Glutamatergic neuron (in vitro differentiated cells): ENCODE data around the gene ABCA1. TPM values are rescaled to one million over a fixed set of nuclear protein-coding genes. Genes with fewer than 3 reads are reported as not detected.

Experiments used
- DNase-seq: peaks from one replicate; pipeline ENCODE4 v3.0.0; 2022
- H3K27ac Mint-ChIP-seq: one replicate; pipeline ENCODE4 v1.8.0; 2020; ENCODE audit warnings: mild to moderate bottlenecking, mixed read lengths, inconsistent platforms; ENCODE audit not compliant: unreplicated experiment
- H3K27me3 Mint-ChIP-seq: one replicate; pipeline ENCODE4 v1.8.0; 2020; ENCODE audit warnings: mild to moderate bottlenecking, moderate library complexity, mixed read lengths, inconsistent platforms; ENCODE audit not compliant: unreplicated experiment
- H3K36me3 Mint-ChIP-seq: one replicate; pipeline ENCODE4 v1.8.0; 2020; ENCODE audit warnings: mild to moderate bottlenecking, mixed read lengths, inconsistent platforms; ENCODE audit not compliant: unreplicated experiment
- H3K4me1 Mint-ChIP-seq: one replicate; pipeline ENCODE4 v1.8.0; 2020; ENCODE audit warnings: mild to moderate bottlenecking, low read depth, mixed read lengths, inconsistent platforms; ENCODE audit not compliant: unreplicated experiment
- H3K4me3 Mint-ChIP-seq: one replicate; pipeline ENCODE4 v1.8.0; 2020; ENCODE audit warnings: mild to moderate bottlenecking, mixed read lengths, inconsistent platforms; ENCODE audit not compliant: unreplicated experiment
- H3K9me3 Mint-ChIP-seq: one replicate; pipeline ENCODE4 v1.8.0; 2020; ENCODE audit warnings: mild to moderate bottlenecking, moderate library complexity, mixed read lengths, inconsistent platforms; ENCODE audit not compliant: unreplicated experiment
- total RNA-seq: library from RNA; stranded (reverse); fragmentation: NEBNext Ultra II Directional; extraction: Animal tissue kit (Norgen Biotek cat#: 25700); gene quantifications from one replicate; pipeline ENCODE4 v1.2.1, GENCODE V29; 2021; ENCODE audit not compliant: unreplicated experiment
- TF ChIP-seq, protein P1 (sequence below): fragments of 200-600 bp; sonication (generic); IDR thresholded peaks from one replicate; pipeline ENCODE4 v1.5.0; 2021; ENCODE audit not compliant: partially characterized antibody, unreplicated experiment

The ABCA1 gene
- total RNA-seq, 1 donor from 2014 or later = 146 TPM

DNA sequence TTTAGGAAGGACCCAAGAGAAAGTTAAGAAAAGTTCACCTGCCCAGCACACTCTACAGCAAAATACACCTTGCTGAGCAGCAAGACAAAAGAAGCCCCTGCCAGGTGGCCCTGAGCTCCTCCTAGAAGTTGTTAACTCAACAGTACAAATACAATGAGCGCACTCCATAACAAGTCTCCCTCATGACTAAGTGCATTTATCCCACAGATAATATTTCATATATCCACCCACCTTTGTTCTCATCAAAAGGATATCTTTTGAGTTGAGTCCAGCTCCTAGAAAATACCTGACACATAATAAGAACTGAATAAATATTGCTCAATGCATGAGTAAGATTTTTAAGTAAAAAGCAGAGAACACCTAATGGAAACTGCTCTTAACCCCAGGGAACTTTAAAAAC, 73.3 kb downstream of the ABCA1 start:
- Mint-ChIP-seq H3K27me3 (peaks cover 7% of the 10 kb centered on the region), H3K4me3 (no peak overlapping the region), H3K27ac (no peak overlapping the region), H3K9me3 (peaks cover 4% of the 10 kb centered on the region), H3K4me1 (peaks cover 22% of the 10 kb centered on the region), H3K36me3 (no peaks in the 10 kb centered on the region)
- DNase-seq = no peak
- TF ChIP-seq, protein P1, sequence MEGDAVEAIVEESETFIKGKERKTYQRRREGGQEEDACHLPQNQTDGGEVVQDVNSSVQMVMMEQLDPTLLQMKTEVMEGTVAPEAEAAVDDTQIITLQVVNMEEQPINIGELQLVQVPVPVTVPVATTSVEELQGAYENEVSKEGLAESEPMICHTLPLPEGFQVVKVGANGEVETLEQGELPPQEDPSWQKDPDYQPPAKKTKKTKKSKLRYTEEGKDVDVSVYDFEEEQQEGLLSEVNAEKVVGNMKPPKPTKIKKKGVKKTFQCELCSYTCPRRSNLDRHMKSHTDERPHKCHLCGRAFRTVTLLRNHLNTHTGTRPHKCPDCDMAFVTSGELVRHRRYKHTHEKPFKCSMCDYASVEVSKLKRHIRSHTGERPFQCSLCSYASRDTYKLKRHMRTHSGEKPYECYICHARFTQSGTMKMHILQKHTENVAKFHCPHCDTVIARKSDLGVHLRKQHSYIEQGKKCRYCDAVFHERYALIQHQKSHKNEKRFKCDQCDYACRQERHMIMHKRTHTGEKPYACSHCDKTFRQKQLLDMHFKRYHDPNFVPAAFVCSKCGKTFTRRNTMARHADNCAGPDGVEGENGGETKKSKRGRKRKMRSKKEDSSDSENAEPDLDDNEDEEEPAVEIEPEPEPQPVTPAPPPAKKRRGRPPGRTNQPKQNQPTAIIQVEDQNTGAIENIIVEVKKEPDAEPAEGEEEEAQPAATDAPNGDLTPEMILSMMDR = no peak

DNA sequence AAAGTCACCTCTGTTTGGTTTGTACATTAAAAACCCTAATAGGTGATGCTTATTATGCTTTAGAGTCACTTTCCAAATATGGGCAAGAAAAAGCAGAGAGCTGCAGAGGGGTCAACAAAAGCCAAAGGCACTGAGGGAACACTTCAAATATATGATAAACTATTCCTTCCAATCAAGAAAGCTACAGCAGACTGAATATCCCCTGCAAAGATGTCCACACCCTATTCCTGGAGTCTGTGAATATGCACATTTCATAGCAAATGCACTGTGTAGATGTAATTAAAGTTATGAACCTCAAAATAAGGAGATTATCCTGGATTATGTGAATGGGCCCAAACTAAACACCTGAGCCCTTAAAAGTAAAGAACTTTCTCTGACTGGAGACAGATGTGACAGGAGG, 74.3 kb downstream of the ABCA1 start:
- Mint-ChIP-seq H3K4me3 (no peak overlapping the region), H3K36me3 (no peaks in the 10 kb centered on the region), H3K9me3 (peaks cover 3% of the 10 kb centered on the region), H3K27me3 (peaks cover 7% of the 10 kb centered on the region), H3K4me1 (peaks cover 22% of the 10 kb centered on the region), H3K27ac (no peak overlapping the region)
- TF ChIP-seq, protein P1 = no peak
- DNase-seq = no peak

DNA sequence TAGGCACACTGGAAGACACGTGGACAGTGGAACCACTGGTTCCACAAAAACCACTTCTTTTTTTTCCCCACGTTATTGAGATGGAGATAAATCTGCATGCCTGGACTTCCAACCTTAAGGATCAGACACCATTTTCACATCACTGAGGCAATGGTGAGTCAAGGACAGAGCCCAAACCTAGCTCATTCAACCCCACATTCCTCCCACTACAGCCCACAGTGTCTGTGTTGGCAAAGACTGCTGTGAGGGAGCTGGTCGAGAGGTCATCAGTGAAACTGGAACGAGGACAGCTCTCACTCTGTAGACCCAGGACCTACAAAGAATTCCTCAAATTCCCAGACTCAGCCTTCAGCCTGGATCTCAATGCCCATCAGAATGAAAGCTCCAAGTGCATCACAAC, 74.8 kb downstream of the ABCA1 start:
- H3K9me3 Mint-ChIP-seq = peaks cover 3% of the 10 kb centered on the region
- peak overlapping the region; percentile 50 for H3K4me3 Mint-ChIP-seq
- TF ChIP-seq, protein P1 = no peak
- H3K36me3 Mint-ChIP-seq = no peaks in the 10 kb centered on the region
- no peak for DNase-seq
- peak overlapping the region; percentile 28 for H3K27ac Mint-ChIP-seq
- peaks cover 7% of the 10 kb centered on the region for H3K27me3 Mint-ChIP-seq
- H3K4me1 Mint-ChIP-seq = peaks cover 22% of the 10 kb centered on the region

DNA sequence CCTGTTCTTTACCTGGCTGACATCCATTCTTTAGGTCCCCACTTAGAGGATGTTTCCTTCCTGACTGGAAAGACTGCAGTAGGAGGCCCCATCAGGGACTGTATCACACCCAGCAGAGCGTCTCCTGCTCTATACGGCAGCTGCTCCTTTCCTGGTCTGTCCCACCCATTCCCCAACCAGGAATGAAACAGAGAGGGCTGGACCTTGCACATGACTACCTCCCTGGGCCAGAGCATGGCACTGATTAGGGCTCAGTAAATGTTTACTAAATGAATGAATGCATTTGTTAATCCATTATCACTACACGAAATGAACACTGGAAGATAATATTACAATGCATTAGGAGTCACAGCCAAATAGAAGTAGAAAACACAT, 76.4 kb downstream of the ABCA1 start:
- Mint-ChIP-seq H3K4me1 (peaks cover 22% of the 10 kb centered on the region), H3K9me3 (peaks cover 3% of the 10 kb centered on the region), H3K36me3 (no peaks in the 10 kb centered on the region), H3K27ac (no peak overlapping the region), H3K27me3 (peaks cover 7% of the 10 kb centered on the region), H3K4me3 (no peak overlapping the region)
- TF ChIP-seq, protein P1 = no peak
- DNase-seq = no peak

DNA sequence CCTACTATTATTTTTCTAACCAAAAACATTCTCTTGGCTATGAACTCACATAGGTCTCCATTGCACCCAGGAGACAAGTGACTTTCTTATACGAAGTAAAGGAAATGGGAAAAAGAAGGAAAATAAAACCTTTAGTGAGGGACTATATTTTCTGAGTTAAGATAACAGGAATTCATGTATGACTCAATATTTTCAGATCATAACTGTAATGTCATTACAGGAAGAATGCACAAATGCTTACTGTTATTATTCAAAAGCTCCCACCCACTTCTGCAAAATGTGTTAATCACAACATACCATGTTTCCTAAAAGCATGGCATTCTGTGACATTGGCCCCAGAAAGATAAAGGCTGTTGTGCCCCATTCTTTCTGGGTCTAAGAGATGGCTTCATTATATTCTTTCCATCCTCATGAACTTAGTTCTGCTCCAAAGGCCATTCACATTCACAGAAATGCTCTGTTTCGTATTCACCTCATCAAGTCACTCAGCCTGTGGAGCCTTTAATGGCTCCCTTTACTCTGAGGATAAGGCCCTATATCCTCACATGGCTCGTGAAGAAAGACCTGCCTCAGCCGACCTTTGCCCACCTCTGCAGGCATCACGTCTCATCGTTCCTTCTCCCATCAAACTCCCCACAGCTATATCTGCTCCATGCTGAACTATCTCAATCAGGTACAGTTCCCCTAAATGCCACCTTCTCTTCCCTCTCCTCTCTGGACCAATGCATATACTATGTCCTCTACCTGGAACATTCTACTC, 77.0 kb downstream of the ABCA1 start:
- H3K9me3 Mint-ChIP-seq = peaks cover 3% of the 10 kb centered on the region
- no peaks in the 10 kb centered on the region for H3K36me3 Mint-ChIP-seq
- H3K4me3 Mint-ChIP-seq = no peak overlapping the region
- no peak overlapping the region for H3K27ac Mint-ChIP-seq
- peaks cover 23% of the 10 kb centered on the region for H3K4me1 Mint-ChIP-seq
- peaks cover 7% of the 10 kb centered on the region for H3K27me3 Mint-ChIP-seq
- DNase-seq = no peak
- TF ChIP-seq, protein P1 = no peak
